Limb (tissue), 2 donors: ENCODE data around the gene DKK3.

Experiments used
- DNase-seq, 2 donors: peaks; one replicate each; pipeline ENCODE4 v3.0.0-alpha.2; 2016; ENCODE audit errors: extremely low spot score in 2 of 2

The DKK3 gene

GRCh38 chr11:11983427-11983826, 25.0 kb downstream of the DKK3 start:
- DNase-seq: no peak

GRCh38 chr11:11982975-11983374, 25.5 kb downstream of the DKK3 start:
- no peak for DNase-seq

GRCh38 chr11:11982461-11982860, 26.0 kb downstream of the DKK3 start:
- no peak for DNase-seq

- no peak for DNase-seq
Observed at GRCh38 chr11:11981840-11982239, 26.6 kb downstream of the DKK3 start.

GRCh38 chr11:11981364-11981763, 27.1 kb downstream of the DKK3 start:
- DNase-seq: no peak

- DNase-seq: no peak
Observed at GRCh38 chr11:11980841-11981308, 27.6 kb downstream of the DKK3 start.

GRCh38 chr11:11980200-11980599, 28.2 kb downstream of the DKK3 start:
- DNase-seq: no peak

GRCh38 chr11:11979488-11980117, 28.8 kb downstream of the DKK3 start:
- peak in 1 of 2 donors; percentile 43 for DNase-seq

GRCh38 chr11:11978792-11979487, 29.5 kb downstream of the DKK3 start:
- DNase-seq: peak; percentile 66 to 73

GRCh38 chr11:11978098-11978637, 30.3 kb downstream of the DKK3 start:
- no peak for DNase-seq

- peak; percentile 64 to 71 for DNase-seq
Observed at GRCh38 chr11:11977206-11977938, 31.1 kb downstream of the DKK3 start.

- peak in 1 of 2 donors; percentile 52 for DNase-seq
Observed at GRCh38 chr11:11976481-11977127, 31.8 kb downstream of the DKK3 start.

- DNase-seq: no peak
Observed at GRCh38 chr11:11975201-11976092, 33.0 kb downstream of the DKK3 start.

- no peak for DNase-seq
Observed at GRCh38 chr11:11973866-11974265, 34.6 kb downstream of the DKK3 start.

GRCh38 chr11:11973361-11973800, 35.0 kb downstream of the DKK3 start:
- peak; percentile 69 to 86 for DNase-seq

- DNase-seq: no peak
Observed at GRCh38 chr11:11972730-11973341, 35.6 kb downstream of the DKK3 start.

GRCh38 chr11:11971906-11972547, 36.4 kb downstream of the DKK3 start:
- peak; percentile 43 to 46 for DNase-seq

- DNase-seq: no peak
Observed at GRCh38 chr11:11970556-11970955, 37.9 kb downstream of the DKK3 start.

GRCh38 chr11:11969380-11970215, 38.8 kb downstream of the DKK3 start:
- DNase-seq: no peak
